Neural progenitor cell (in vitro differentiated cells): ENCODE data around the gene PAEP. TPM values are rescaled to one million over a fixed set of nuclear protein-coding genes. Genes with fewer than 3 reads are reported as not detected.

Experiments used
- DNase-seq: peaks from one replicate; pipeline ENCODE4 v3.0.0-alpha.2; 2016; ENCODE audit warnings: low spot score
- H2AFZ ChIP-seq: fragments of 200-600 bp; sonication (generic); replicated peaks from 2 replicates; pipeline ENCODE4 v1.6.1; 2016; ENCODE audit warnings: antibody characterized with exemption
- H3F3A ChIP-seq: fragments of 200-600 bp; sonication (generic); 2 replicates; pipeline ENCODE4 v1.6.1; 2016; ENCODE audit warnings: antibody characterized with exemption, low read depth
- H3K27ac ChIP-seq: fragments of 200-600 bp; sonication (generic); 2 replicates; pipeline ENCODE4 v1.5.1; 2016; ENCODE audit warnings: mild to moderate bottlenecking
- H3K27me3 ChIP-seq: fragments of 200-600 bp; sonication (generic); 2 replicates; pipeline ENCODE4 v1.6.1; 2016; ENCODE audit warnings: mild to moderate bottlenecking, moderate library complexity
- H3K36me3 ChIP-seq: fragments of 200-600 bp; sonication (generic); 2 replicates; pipeline ENCODE4 v1.5.1; 2016
- H3K4me1 ChIP-seq: fragments of 200-600 bp; sonication (generic); 2 replicates; pipeline ENCODE4 v1.6.1; 2016; ENCODE audit warnings: mixed run types
- H3K4me2 ChIP-seq: fragments of 200-600 bp; sonication (generic); 2 replicates; pipeline ENCODE4 v1.6.1; 2016
- H3K4me3 ChIP-seq: fragments of 200-600 bp; sonication (generic); 2 replicates; pipeline ENCODE4 v1.5.1; 2016
- H3K79me2 ChIP-seq: fragments of 200-600 bp; sonication (generic); 2 replicates; pipeline ENCODE4 v1.6.1; 2016; ENCODE audit warnings: low read depth
- H3K9ac ChIP-seq: fragments of 200-600 bp; sonication (generic); 2 replicates; pipeline ENCODE4 v1.6.1; 2016
- H3K9me3 ChIP-seq: fragments of 200-600 bp; sonication (generic); 2 replicates; pipeline ENCODE4 v1.5.1; 2016; ENCODE audit warnings: low read depth
- H4K20me1 ChIP-seq: fragments of 200-600 bp; sonication (generic); 2 replicates; pipeline ENCODE4 v1.6.1; 2016; ENCODE audit warnings: low read depth
- H3K27ac Mint-ChIP-seq: 3 replicates; pipeline ENCODE4 v1.8.0; 2021; ENCODE audit warnings: mixed read lengths
- H3K27me3 Mint-ChIP-seq: 2 replicates; pipeline ENCODE4 v1.8.0; 2022; ENCODE audit warnings: low read depth, mild to moderate bottlenecking, inconsistent platforms, moderate library complexity, mixed read lengths; ENCODE audit not compliant: insufficient read depth
- H3K36me3 Mint-ChIP-seq: 3 replicates; pipeline ENCODE4 v1.8.0; 2021; ENCODE audit warnings: mixed read lengths
- H3K4me1 Mint-ChIP-seq: 3 replicates; pipeline ENCODE4 v1.8.0; 2021; ENCODE audit warnings: mixed read lengths
- H3K4me3 Mint-ChIP-seq: 3 replicates; pipeline ENCODE4 v1.8.0; 2021; ENCODE audit warnings: mild to moderate bottlenecking, moderate library complexity, mixed read lengths
- H3K9me3 Mint-ChIP-seq: 3 replicates; pipeline ENCODE4 v1.8.0; 2020; ENCODE audit warnings: mixed read lengths
- EZH2 ChIP-seq: fragments of 200-600 bp; sonication (generic); IDR thresholded peaks from 2 replicates; pipeline ENCODE4 v1.6.1; 2017; ENCODE audit warnings: antibody characterized with exemption, mild to moderate bottlenecking, moderate library complexity
- EZH2phosphoT487 ChIP-seq: fragments of 200-600 bp; sonication (generic); IDR thresholded peaks from 2 replicates; pipeline ENCODE4 v1.6.1; 2017; ENCODE audit warnings: antibody characterized with exemption
- total RNA-seq: library from RNA; depleted of rRNA; stranded (reverse); fragments of >200 nt; gene quantifications from 2 replicates; pipeline ENCODE4 v1.2.3, GENCODE V29; 2015; ENCODE audit warnings: low replicate concordance
- TF ChIP-seq, protein P1 (sequence below): fragments of 200-600 bp; sonication (generic); IDR thresholded peaks from 2 replicates; pipeline ENCODE4 v1.5.1; 2017; ENCODE audit warnings: antibody characterized with exemption, mild to moderate bottlenecking

PAEP gene
- total RNA-seq, 1 donor from 2014 or later: not detected

DNA sequence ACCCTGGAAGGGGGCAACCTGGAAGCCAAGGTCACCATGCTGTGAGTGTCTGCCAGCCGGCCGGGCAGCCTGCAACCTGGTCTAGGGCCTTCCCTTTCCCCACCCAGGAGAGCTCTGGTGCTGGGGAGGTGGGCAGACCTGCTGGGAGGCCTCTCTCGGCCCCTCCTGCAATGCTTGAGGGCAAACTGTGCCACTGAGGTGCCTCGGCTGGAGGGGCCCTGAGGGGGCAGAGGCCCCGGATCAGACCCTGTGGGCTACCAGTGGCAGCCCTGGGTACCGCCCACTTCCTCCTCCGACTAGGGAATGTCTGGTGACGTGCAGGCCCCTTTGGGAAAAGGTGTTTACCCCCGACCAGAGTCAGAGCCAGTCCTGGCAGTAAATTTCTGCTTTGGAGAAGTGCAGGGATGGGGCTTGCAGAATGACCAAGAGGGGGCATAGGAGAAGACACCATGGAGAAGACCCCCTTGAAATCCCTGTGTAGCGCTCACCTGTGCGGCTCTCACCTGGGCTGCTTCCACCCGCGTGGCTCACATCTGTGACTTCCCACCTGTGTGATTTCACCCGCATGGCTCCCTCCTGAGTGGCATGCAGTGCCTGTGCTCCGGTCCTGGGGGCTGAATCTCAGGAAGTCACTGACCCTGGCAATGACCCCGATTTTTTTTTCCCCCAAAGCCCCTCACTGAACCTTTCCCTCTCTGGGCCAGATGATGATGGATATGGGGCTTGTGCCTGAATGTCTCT, 39.2 kb upstream of the PAEP start:
- no peak overlapping the region for H3K27ac ChIP-seq
- no peaks in the 10 kb centered on the region for H3F3A ChIP-seq
- H3K4me3 Mint-ChIP-seq: no peak overlapping the region
- no peak overlapping the region for H3K27ac Mint-ChIP-seq
- no peak overlapping the region for H2AFZ ChIP-seq
- no peaks in the 10 kb centered on the region for H3K79me2 ChIP-seq
- no peaks in the 10 kb centered on the region for H3K9me3 ChIP-seq
- no peak overlapping the region for H3K9ac ChIP-seq
- H3K4me1 ChIP-seq: no peaks in the 10 kb centered on the region
- no peak for DNase-seq
- no peak overlapping the region for H3K4me3 ChIP-seq
- no peaks in the 10 kb centered on the region for H3K36me3 Mint-ChIP-seq
- H3K9me3 Mint-ChIP-seq: no peaks in the 10 kb centered on the region
- H3K27me3 Mint-ChIP-seq: peaks cover 5% of the 10 kb centered on the region
- H3K27me3 ChIP-seq: no peaks in the 10 kb centered on the region
- no peaks in the 10 kb centered on the region for H4K20me1 ChIP-seq
- no peaks in the 10 kb centered on the region for H3K36me3 ChIP-seq
- TF ChIP-seq EZH2phosphoT487: no peak
- TF ChIP-seq, protein P1, sequence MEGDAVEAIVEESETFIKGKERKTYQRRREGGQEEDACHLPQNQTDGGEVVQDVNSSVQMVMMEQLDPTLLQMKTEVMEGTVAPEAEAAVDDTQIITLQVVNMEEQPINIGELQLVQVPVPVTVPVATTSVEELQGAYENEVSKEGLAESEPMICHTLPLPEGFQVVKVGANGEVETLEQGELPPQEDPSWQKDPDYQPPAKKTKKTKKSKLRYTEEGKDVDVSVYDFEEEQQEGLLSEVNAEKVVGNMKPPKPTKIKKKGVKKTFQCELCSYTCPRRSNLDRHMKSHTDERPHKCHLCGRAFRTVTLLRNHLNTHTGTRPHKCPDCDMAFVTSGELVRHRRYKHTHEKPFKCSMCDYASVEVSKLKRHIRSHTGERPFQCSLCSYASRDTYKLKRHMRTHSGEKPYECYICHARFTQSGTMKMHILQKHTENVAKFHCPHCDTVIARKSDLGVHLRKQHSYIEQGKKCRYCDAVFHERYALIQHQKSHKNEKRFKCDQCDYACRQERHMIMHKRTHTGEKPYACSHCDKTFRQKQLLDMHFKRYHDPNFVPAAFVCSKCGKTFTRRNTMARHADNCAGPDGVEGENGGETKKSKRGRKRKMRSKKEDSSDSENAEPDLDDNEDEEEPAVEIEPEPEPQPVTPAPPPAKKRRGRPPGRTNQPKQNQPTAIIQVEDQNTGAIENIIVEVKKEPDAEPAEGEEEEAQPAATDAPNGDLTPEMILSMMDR: no peak
- peaks cover 3% of the 10 kb centered on the region for H3K4me1 Mint-ChIP-seq
- H3K4me2 ChIP-seq: no peak overlapping the region

DNA sequence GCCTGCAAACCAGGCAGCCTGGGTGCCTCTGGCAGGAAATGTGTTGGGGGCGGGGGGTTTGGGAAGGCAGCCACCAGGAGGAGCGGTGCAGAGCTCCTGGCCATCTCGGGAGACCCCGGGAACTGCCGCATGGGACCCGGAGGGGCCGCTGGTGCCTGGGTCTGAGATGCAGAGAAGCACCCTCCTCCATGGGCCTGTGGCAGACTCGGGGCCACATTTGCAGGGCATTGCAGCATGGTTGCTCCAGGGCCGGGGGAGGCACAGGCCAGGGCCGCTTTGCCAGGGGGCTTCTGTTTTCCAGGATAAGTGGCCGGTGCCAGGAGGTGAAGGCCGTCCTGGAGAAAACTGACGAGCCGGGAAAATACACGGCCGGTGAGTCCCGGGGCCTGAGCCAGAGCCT, 38.6 kb upstream of the PAEP start:
- no peaks in the 10 kb centered on the region for H3K9me3 Mint-ChIP-seq
- Histone ChIP-seq H3F3A (no peaks in the 10 kb centered on the region), H3K36me3 (no peaks in the 10 kb centered on the region), H3K79me2 (no peaks in the 10 kb centered on the region), H3K4me2 (no peak overlapping the region), H2AFZ (no peak overlapping the region), H3K9me3 (no peaks in the 10 kb centered on the region), H4K20me1 (no peaks in the 10 kb centered on the region), H3K4me3 (no peak overlapping the region), H3K4me1 (no peaks in the 10 kb centered on the region), H3K9ac (no peak overlapping the region), H3K27ac (no peak overlapping the region), H3K27me3 (no peaks in the 10 kb centered on the region)
- no peaks in the 10 kb centered on the region for H3K36me3 Mint-ChIP-seq
- TF ChIP-seq, protein P1: no peak
- TF ChIP-seq EZH2phosphoT487: no peak
- no peak for TF ChIP-seq EZH2
- DNase-seq: no peak
- H3K4me3 Mint-ChIP-seq: no peak overlapping the region
- H3K27ac Mint-ChIP-seq: no peak overlapping the region
- peaks cover 3% of the 10 kb centered on the region for H3K4me1 Mint-ChIP-seq
- H3K27me3 Mint-ChIP-seq: peaks cover 5% of the 10 kb centered on the region

DNA sequence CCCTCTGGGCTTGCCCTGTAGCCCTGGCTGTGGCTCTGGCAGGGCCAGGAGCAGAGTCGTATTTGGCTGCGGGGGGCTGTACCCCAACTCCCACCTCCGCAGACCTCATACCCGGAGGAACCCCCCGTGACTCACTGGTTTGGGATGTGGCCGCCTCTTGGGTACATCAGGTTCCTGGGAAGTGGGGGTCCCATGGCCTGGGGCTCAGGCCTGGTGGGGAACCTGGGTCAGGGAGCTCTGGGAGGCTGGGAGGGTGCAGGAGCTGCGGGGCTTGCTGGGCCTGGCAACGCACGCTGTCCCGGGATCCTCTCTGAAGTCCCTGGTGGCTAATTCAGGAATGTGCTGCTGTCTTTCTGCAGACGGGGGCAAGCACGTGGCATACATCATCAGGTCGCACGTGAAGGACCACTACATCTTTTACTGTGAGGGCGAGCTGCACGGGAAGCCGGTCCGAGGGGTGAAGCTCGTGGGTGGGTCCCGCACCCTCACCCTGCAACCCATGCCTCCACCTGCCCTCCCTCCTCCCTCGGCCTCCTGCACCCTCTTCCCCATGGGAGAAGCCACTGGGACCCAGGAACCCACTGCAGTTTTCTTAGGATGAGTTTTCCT, 37.9 kb upstream of the PAEP start:
- Mint-ChIP-seq H3K4me1 (peaks cover 3% of the 10 kb centered on the region), H3K4me3 (no peak overlapping the region), H3K9me3 (no peaks in the 10 kb centered on the region), H3K36me3 (no peaks in the 10 kb centered on the region), H3K27ac (no peak overlapping the region), H3K27me3 (peaks cover 5% of the 10 kb centered on the region)
- Histone ChIP-seq H3K79me2 (no peaks in the 10 kb centered on the region), H3F3A (no peaks in the 10 kb centered on the region), H4K20me1 (no peaks in the 10 kb centered on the region), H3K4me3 (no peak overlapping the region), H2AFZ (no peak overlapping the region), H3K27ac (no peak overlapping the region), H3K4me1 (no peaks in the 10 kb centered on the region), H3K9me3 (no peaks in the 10 kb centered on the region), H3K36me3 (no peaks in the 10 kb centered on the region), H3K9ac (no peak overlapping the region), H3K27me3 (no peaks in the 10 kb centered on the region), H3K4me2 (no peak overlapping the region)
- TF ChIP-seq, protein P1: no peak
- TF ChIP-seq EZH2: no peak
- no peak for DNase-seq
